ENCODE results near the gene RBM17.

GRCh38 chr10:6059506-6059905 lies 29.3 kb upstream of the RBM17 start:
- no peak for TF ChIP-seq CTCF (IDR thresholded peaks at IDR 0.05; ENCODE audit: borderline replicate concordance, extremely low read depth, low read length, poor library complexity, severe bottlenecking)
- TF ChIP-seq EZH2 (IDR thresholded peaks at IDR 0.05; ENCODE audit: borderline replicate concordance, low read depth, low read length, severe bottlenecking) = no peak

Measured in DND-41 (cell line).